Activated CD4-positive, alpha-beta T cell treated with anti-CD3 and anti-CD28 coated beads, Interleukin-2, amount 10 ng/mL, durations not matched to agents 24 days and 14 days (primary cell): ENCODE results near the gene EFNA2. TPM values are rescaled to one million over a fixed set of nuclear protein-coding genes. Genes with fewer than 3 reads are reported as not detected.

Source experiments
- DNase-seq: peaks from one replicate; pipeline ENCODE4 v3.0.0; 2022
- H3K27ac Mint-ChIP-seq: one replicate; pipeline ENCODE4 v1.8.0; 2022; ENCODE audit warnings: mild to moderate bottlenecking, mixed read lengths
- H3K27me3 Mint-ChIP-seq: one replicate; pipeline ENCODE4 v1.8.0; 2022; ENCODE audit warnings: mixed read lengths
- H3K36me3 Mint-ChIP-seq: one replicate; pipeline ENCODE4 v1.8.0; 2022; ENCODE audit warnings: low read depth, mild to moderate bottlenecking, mixed read lengths
- H3K4me1 Mint-ChIP-seq: one replicate; pipeline ENCODE4 v1.8.0; 2021; ENCODE audit warnings: mixed read lengths
- H3K4me3 Mint-ChIP-seq: one replicate; pipeline ENCODE4 v1.8.0; 2022; ENCODE audit warnings: mild to moderate bottlenecking, moderate library complexity, mixed read lengths
- H3K9me3 Mint-ChIP-seq: one replicate; pipeline ENCODE4 v1.8.0; 2021; ENCODE audit warnings: mixed read lengths
- intact Hi-C: fragments of 100-400 bp; cut with micrococcal nuclease; formaldehyde crosslinking; loops from one replicate; pipeline ENCODE4 v1.15.1; 2023
- total RNA-seq: library from RNA; stranded (reverse); gene quantifications from 2 replicates; pipeline ENCODE4 v1.2.3, GENCODE V29; 2022

Gene EFNA2
- total RNA-seq, 1 donor from 2014 or later: not detected

- H3K4me3 Mint-ChIP-seq: peak within 1 kb of the TSS; percentile 84
- H3K4me1 Mint-ChIP-seq: peaks cover 45% of the 10 kb centered on the region
Observed at GRCh38 chr19:1275260-1275975, 10.3 kb upstream of the EFNA2 start, which contains the start of gene FAM174C. Gene FAM174C (plus strand): TSS chr19:1275530. CDS start chr19:1275550, 20 bp downstream.

GRCh38 chr19:1275976-1276627 is 9.6 kb upstream of the EFNA2 start:
- Mint-ChIP-seq H3K27ac (peak overlapping the region; percentile 92), H3K4me3 (peak overlapping the region; percentile 84), H3K36me3 (peaks cover 61% of the 10 kb centered on the region), H3K9me3 (no peaks in the 10 kb centered on the region), H3K4me1 (peaks cover 38% of the 10 kb centered on the region), H3K27me3 (no peaks in the 10 kb centered on the region)
- intact Hi-C loops: loop anchor here (1.0 to 5.0 kb wide), 3 partner anchors 86 to 131 kb away; partner anchors contain the start of genes DAZAP1 and NDUFS7
- DNase-seq: no peak

More at GRCh38 chr19:1275260-1275975, 10.3 kb upstream of the EFNA2 start, which contains the start of gene FAM174C:
- Mint-ChIP-seq H3K27me3 (no peaks in the 10 kb centered on the region), H3K9me3 (no peaks in the 10 kb centered on the region), H3K36me3 (peaks cover 66% of the 10 kb centered on the region), H3K27ac (peak within 1 kb of the TSS; percentile 92)
- intact Hi-C loops: loop anchor here (1.0 to 5.0 kb wide), 3 partner anchors 87 to 132 kb away; partner anchors contain the start of genes DAZAP1 and NDUFS7
- peak; percentile 98 for DNase-seq

- DNase-seq: peak; percentile 78
- peaks cover under 1% of the 10 kb centered on the region for H3K27me3 Mint-ChIP-seq
Observed at GRCh38 chr19:1276628-1277022, 9.0 kb upstream of the EFNA2 start.

DNA sequence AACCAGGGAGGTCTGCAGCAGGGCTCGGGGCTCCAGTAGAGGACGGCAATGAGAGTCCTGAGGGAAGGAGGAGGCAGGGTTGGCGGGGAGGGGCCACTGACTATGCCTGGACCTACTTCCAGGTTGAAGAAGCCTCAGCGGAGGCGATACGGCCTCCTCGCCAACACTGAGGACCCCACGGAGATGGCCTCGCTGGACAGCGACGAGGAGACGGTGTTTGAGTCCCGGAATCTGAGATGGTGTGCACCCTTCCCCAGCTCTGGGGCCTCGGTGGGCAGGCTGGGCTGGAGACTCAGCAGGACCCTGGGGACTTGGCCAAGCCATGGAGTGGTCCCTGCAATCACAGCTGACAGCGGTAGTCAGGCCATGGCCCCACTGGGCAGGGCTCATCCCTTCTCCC is 8.6 kb upstream of the EFNA2 start:
- Mint-ChIP-seq H3K36me3 (peaks cover 53% of the 10 kb centered on the region), H3K9me3 (no peaks in the 10 kb centered on the region), H3K4me3 (peak overlapping the region; percentile 84), H3K4me1 (peaks cover 32% of the 10 kb centered on the region), H3K27me3 (peaks cover 2% of the 10 kb centered on the region), H3K27ac (peak overlapping the region; percentile 92)
- intact Hi-C loops: loop anchor here (5.0 kb wide), 2 partner anchors 85 to 130 kb away; partner anchors contain the start of gene DAZAP1
- no peak for DNase-seq

More at GRCh38 chr19:1276628-1277022, 9.0 kb upstream of the EFNA2 start:
- Mint-ChIP-seq H3K9me3 (no peaks in the 10 kb centered on the region), H3K36me3 (peaks cover 56% of the 10 kb centered on the region), H3K4me1 (peaks cover 33% of the 10 kb centered on the region), H3K4me3 (peak overlapping the region; percentile 84), H3K27ac (peak overlapping the region; percentile 92)
- intact Hi-C loops: loop anchor here (5.0 kb wide), 2 partner anchors 86 to 131 kb away; partner anchors contain the start of gene DAZAP1

- peaks cover 25% of the 10 kb centered on the region for H3K4me1 Mint-ChIP-seq
Observed at GRCh38 chr19:1278074-1278473, 7.6 kb upstream of the EFNA2 start.

DNA sequence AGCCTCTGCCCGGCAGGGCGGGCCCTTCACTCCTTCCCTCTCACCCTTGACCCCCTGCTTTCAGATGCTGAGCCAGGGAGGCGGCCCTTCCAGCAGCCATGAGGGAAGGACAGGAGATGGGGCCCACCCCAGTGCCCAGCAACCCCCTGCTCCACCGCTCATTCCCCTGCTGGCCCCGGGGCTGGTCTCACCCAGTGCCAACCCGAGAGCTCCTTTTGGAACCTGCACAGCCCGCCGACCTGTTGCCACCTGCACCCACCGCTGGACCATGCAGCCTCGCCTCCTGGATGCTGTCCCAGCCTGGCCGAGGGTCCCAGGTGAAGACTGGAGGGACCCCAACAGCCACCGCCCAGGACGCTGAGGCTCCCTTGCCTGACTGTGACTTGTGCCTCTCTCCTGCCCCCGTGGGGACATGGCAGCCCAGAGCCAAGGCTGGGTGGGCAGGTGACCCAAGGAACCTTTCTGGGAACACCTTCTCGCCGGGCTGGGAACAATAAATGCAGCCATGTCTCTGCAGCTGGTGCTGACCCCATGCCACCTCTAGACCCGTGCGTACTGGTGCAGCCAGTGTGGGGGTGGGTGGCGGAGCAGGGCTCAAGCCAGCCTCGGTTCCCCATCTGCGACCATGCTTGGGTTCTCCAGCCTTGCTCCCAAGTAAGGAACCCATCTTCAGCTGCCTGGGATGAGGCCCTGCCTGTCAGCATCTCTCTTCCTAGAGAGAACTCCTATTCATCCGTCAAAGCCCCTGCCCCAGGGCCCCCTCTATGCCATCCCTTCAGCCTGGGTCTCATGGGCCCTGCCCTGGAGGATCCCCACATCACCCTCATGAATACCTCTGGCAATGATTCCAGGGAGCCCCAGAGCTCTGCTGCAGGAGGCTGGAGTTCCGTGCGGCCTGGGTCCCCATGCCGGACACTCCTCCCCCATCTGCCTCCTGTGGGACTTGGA is 6.7 kb upstream of the EFNA2 start:
- peaks cover 4% of the 10 kb centered on the region for H3K27me3 Mint-ChIP-seq
- H3K4me3 Mint-ChIP-seq: no peak overlapping the region
- intact Hi-C loops: loop anchor here (5.0 kb wide), 2 partner anchors 83 to 128 kb away; partner anchors contain the start of gene DAZAP1
- H3K4me1 Mint-ChIP-seq: peaks cover 18% of the 10 kb centered on the region
- no peak overlapping the region for H3K27ac Mint-ChIP-seq
- no peaks in the 10 kb centered on the region for H3K9me3 Mint-ChIP-seq
- H3K36me3 Mint-ChIP-seq: peaks cover 36% of the 10 kb centered on the region
- no peak for DNase-seq

More at GRCh38 chr19:1278074-1278473, 7.6 kb upstream of the EFNA2 start:
- no peak for DNase-seq
- Mint-ChIP-seq H3K27me3 (peaks cover 2% of the 10 kb centered on the region), H3K36me3 (peaks cover 44% of the 10 kb centered on the region), H3K9me3 (no peaks in the 10 kb centered on the region), H3K27ac (no peak overlapping the region), H3K4me3 (no peak overlapping the region)
- intact Hi-C loops: loop anchor here (5.0 kb wide), 2 partner anchors 84 to 129 kb away; partner anchors contain the start of gene DAZAP1

- intact Hi-C loops: loop anchor here (5.0 kb wide), 2 partner anchors 82 to 127 kb away; partner anchors contain the start of gene DAZAP1
- H3K36me3 Mint-ChIP-seq: peaks cover 32% of the 10 kb centered on the region
Observed at GRCh38 chr19:1279782-1280341, 5.8 kb upstream of the EFNA2 start.

DNA sequence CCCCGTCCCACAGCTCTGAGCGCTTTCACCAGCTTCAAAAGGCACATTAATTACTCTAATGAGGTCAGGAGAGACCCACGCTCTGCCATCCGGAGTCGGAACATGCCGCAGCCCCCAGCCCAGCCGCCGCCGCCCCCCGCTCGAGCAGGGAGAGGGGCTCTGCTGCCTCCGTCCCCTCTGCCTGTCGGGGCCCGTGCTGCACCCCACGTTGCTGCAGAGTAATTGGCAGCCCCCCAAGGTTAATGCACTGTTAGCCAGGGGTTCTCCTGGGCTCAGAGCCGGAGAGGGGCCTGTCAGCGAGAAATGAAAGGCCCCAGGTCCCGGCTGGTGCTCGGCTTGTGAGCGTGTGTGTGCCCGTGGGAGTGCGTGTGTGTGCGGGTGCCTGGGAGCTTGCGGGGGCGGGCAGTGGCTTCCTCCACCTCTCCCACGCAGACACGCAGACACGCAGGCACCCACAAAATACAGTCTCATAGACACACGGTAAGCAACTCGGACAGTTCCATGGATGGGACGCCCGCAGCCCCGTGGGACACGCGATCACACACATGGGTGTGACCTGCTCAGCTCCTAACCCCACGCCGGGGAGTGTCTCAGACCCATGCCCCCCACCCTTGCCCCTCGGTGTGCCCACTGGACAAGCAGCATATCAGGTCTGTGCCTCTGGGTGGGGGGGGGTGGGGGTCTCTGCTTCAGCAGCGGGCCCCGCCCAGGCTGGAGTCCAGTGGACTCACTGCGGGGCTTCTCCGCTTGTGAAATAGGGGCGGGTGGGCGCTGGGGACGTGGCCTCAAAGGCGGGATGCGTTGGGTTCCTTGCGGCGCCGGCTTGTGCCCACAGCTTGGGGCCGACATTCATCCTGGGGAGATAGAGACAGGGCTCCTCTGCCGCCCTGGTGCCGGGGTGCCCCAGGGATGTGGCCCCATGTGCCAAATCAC is 4.8 kb upstream of the EFNA2 start:
- Mint-ChIP-seq H3K36me3 (peaks cover 30% of the 10 kb centered on the region), H3K4me3 (no peak overlapping the region), H3K9me3 (no peaks in the 10 kb centered on the region), H3K27me3 (peaks cover 17% of the 10 kb centered on the region), H3K27ac (no peak overlapping the region), H3K4me1 (peaks cover 18% of the 10 kb centered on the region)
- intact Hi-C loops: no loop called here
- no peak for DNase-seq

More at GRCh38 chr19:1279782-1280341, 5.8 kb upstream of the EFNA2 start:
- H3K27me3 Mint-ChIP-seq: peaks cover 12% of the 10 kb centered on the region
- H3K27ac Mint-ChIP-seq: peak overlapping the region; percentile 51
- H3K4me1 Mint-ChIP-seq: peaks cover 18% of the 10 kb centered on the region
- peak overlapping the region; percentile 34 for H3K4me3 Mint-ChIP-seq
- H3K9me3 Mint-ChIP-seq: no peaks in the 10 kb centered on the region
- DNase-seq: peak; percentile 95

DNA sequence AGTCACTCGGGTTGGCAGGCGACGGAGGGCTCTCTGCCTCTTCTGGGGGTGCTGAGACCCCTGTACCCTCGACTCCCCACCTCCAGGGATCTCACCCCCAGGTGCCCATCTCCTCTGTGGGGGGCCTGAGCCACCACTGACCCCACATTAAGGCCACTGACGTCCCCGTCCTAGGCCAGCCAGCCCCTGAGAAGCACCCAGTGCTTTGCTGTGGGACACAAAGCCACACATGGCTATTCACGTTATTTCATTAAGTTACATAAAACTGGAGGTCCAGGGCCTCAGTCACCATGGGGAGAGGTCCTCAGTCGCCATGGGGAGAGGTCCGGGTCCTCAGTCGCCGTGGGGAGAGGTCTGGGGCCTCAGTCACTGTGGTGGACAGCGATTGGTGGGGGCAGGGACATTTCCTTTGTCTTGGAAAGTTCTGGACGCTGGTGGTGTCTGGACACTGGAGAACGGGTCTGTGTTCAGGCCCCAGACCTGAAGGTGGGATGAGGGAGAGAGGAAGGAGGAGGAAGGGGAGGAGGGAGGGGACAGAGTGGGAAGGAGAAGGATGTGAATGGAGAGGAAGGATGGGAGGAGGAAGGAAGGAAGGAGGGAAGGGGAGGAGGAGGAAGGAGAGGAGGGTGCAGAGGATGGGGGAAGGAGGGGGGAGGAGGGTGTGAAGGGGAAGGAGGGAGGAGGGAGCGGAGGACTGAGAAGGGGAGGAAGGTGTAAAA is 3.9 kb upstream of the EFNA2 start:
- H3K36me3 Mint-ChIP-seq: peaks cover 27% of the 10 kb centered on the region
- no peak for DNase-seq
- no peak overlapping the region for H3K4me3 Mint-ChIP-seq
- intact Hi-C loops: no loop called here
- H3K27ac Mint-ChIP-seq: no peak overlapping the region
- H3K27me3 Mint-ChIP-seq: peaks cover 21% of the 10 kb centered on the region
- peaks cover 17% of the 10 kb centered on the region for H3K4me1 Mint-ChIP-seq
- H3K9me3 Mint-ChIP-seq: no peaks in the 10 kb centered on the region

DNA sequence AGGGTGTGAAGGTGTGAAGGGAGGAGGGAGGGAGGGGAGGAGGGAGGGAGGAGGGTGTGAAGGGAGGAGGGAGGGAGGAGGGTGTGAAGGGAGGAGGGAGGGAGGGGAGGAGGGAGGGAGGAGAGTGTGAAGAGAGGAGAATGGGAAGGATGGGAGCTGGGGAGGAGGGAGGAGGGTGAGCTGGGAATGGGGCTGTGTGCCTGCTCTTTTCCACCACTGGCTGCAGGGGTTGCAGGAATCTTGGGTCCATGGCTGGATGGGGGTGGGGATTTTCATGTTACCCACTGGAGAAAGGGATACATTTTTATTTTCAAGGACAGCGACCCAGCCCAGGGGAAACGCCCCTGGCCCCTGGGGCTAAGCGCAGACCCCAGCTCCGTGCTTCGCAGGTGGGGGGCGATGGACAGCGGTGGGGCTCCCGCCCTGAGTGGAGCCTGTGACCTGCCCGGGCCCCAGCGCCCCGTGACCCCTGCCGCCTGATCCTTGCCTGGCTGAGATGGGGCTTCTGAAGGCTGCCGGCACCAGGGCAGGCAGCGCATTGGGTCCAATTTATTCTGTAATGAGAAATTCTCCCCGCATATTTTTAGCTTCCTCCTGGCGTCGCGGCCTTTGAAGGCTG is 3.0 kb upstream of the EFNA2 start:
- Mint-ChIP-seq H3K27ac (no peak overlapping the region), H3K27me3 (peaks cover 21% of the 10 kb centered on the region), H3K36me3 (peaks cover 23% of the 10 kb centered on the region), H3K9me3 (no peaks in the 10 kb centered on the region), H3K4me1 (peaks cover 13% of the 10 kb centered on the region), H3K4me3 (no peak overlapping the region)
- intact Hi-C loops: no loop called here
- no peak for DNase-seq

DNA sequence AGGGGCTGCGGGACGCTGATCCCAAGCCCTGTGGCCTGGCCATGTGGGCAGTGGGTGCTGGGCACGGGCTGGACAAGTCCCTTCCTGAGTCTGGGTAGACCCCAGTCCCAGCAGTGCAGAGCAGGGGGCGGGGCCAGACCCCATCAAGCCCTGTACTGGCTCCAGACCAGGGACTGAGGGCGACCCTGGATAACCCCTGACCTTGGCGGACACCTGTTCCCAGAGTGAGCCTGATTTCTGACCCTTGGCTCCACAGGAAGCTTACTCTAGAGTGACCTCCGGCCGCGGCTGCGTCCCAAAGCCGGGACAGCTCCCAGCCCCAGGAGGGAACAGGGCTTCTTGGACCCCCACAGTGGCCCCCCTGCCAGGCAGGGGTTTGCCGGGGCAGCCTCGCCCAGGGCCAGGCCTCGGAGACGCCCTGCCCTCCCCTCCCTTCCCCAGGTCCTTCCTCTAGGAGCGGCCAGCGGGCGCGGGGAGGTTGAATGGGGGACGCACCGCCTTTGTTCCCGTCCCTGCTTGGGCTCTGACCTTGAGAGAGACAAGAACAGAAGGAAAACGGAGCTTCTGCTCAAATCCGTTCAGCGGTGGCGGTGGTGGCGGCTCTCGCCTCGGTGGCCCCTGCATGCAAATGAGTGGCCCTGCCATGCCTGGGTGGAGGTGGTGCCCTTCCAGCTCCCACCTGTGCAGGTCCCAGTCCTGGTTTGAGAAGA is 2.3 kb upstream of the EFNA2 start:
- intact Hi-C loops: no loop called here
- peaks cover 19% of the 10 kb centered on the region for H3K36me3 Mint-ChIP-seq
- H3K4me1 Mint-ChIP-seq: peaks cover 9% of the 10 kb centered on the region
- no peak for DNase-seq
- no peak overlapping the region for H3K4me3 Mint-ChIP-seq
- no peaks in the 10 kb centered on the region for H3K9me3 Mint-ChIP-seq
- peaks cover 24% of the 10 kb centered on the region for H3K27me3 Mint-ChIP-seq
- no peak overlapping the region for H3K27ac Mint-ChIP-seq
